Caco-2 (cell line): ENCODE data around the gene NAT8L. TPM values are rescaled to one million over a fixed set of nuclear protein-coding genes. Genes with fewer than 3 reads are reported as not detected.

ENCODE experiments used
- BruUV-seq: library from RNA; stranded (reverse); fragments of 400-500 nt; replicated peaks from 2 replicates; lab custom pipeline; 2021; lab: Mats Ljungman, UMichigan
- CTCF ChIA-PET: fragments of 300-600 bp; sonication (Branson Sonifier 250); formaldehyde crosslinking; loops from one replicate; lab custom pipeline; 2022; ENCODE audit warnings: antibody characterized with exemption; lab: Charles Lee
- POLR2A ChIA-PET: fragments of 300-600 bp; sonication (Branson Sonifier 250); formaldehyde crosslinking; loops from one replicate; lab custom pipeline; 2022; ENCODE audit warnings: antibody characterized with exemption; lab: Charles Lee
- DNase-seq, 2 experiments: peaks; one replicate each; pipeline versions ENCODE4 v3.0.0 to v3.0.0-alpha.2; 2020 to 2022
- H3K27me3 ChIP-seq: replicated peaks from 2 replicates; pipeline ENCODE4 v1.6.0; 2011; ENCODE audit warnings: low read length; ENCODE audit not compliant: control insufficient read depth, insufficient read depth
- H3K36me3 ChIP-seq: 2 replicates; pipeline ENCODE4 v1.5.1; 2011; ENCODE audit warnings: low read length; ENCODE audit not compliant: control insufficient read depth, insufficient read depth
- H3K4me1 ChIP-seq: fragments of 250-450 bp; sonication (Bioruptor Pico); 2 replicates; pipeline ENCODE4 v1.5.1; 2020; ENCODE audit warnings: mild to moderate bottlenecking
- H3K4me3 ChIP-seq: 2 replicates; pipeline ENCODE4 v1.5.1; 2011; ENCODE audit warnings: low read depth, mild to moderate bottlenecking, control low read depth, low read length
- H3K9me3 ChIP-seq: fragments of 250-450 bp; sonication (Bioruptor Pico); 2 replicates; pipeline ENCODE4 v1.5.1; 2020; ENCODE audit warnings: mild to moderate bottlenecking, moderate library complexity
- H3K27ac Mint-ChIP-seq: one replicate; pipeline ENCODE4 v1.8.0; 2022; ENCODE audit warnings: mixed read lengths; ENCODE audit not compliant: unreplicated experiment
- H3K27me3 Mint-ChIP-seq: one replicate; pipeline ENCODE4 v1.8.0; 2022; ENCODE audit warnings: mixed read lengths; ENCODE audit not compliant: insufficient read depth, unreplicated experiment
- H3K36me3 Mint-ChIP-seq: one replicate; pipeline ENCODE4 v1.8.0; 2022; ENCODE audit warnings: mild to moderate bottlenecking, mixed read lengths; ENCODE audit not compliant: insufficient read depth, unreplicated experiment
- H3K4me1 Mint-ChIP-seq: one replicate; pipeline ENCODE4 v1.8.0; 2022; ENCODE audit warnings: low read depth, mixed read lengths; ENCODE audit not compliant: unreplicated experiment
- H3K4me3 Mint-ChIP-seq: one replicate; pipeline ENCODE4 v1.8.0; 2022; ENCODE audit warnings: mild to moderate bottlenecking, moderate library complexity, mixed read lengths; ENCODE audit not compliant: unreplicated experiment
- H3K9me3 Mint-ChIP-seq: one replicate; pipeline ENCODE4 v1.8.0; 2022; ENCODE audit warnings: mixed read lengths; ENCODE audit not compliant: unreplicated experiment
- intact Hi-C: fragments of 100-400 bp; cut with micrococcal nuclease; formaldehyde crosslinking; loops from one replicate; pipeline ENCODE4 v1.10.0; 2022; ENCODE audit not compliant: unreplicated experiment
- total RNA-seq: library from RNA; stranded (reverse); gene quantifications from 2 replicates; pipeline ENCODE4 v1.2.3, GENCODE V29; 2022
- TF ChIP-seq, protein P1 (sequence below), 2 experiments: fragments of 200-600 bp in 1 of 2; IDR thresholded peaks; 1 replicate in 1 of 2; 2 replicates in 1 of 2; pipeline versions ENCODE4 v1.5.1 to v1.8.0; 2011 to 2022; ENCODE audit warnings: antibody characterized with exemption in 1 of 2, control low read depth in 1 of 2, inconsistent platforms in 1 of 2, low read depth in 1 of 2, low read length in 1 of 2, mild to moderate bottlenecking in 1 of 2, moderate library complexity in 1 of 2; ENCODE audit not compliant: insufficient read depth in 1 of 2, severe bottlenecking in 1 of 2, unreplicated experiment in 1 of 2

NAT8L gene
- total RNA-seq, 1 experiment from 2014 or later, result 6.2 TPM

GRCh38 chr4:2043396-2044118, 15.6 kb upstream of the NAT8L start:
- Histone ChIP-seq H3K36me3 (no peaks in the 10 kb centered on the region), H3K4me3 (no peak overlapping the region), H3K9me3 (no peaks in the 10 kb centered on the region), H3K4me1 (peaks cover 4% of the 10 kb centered on the region; the same call in 1 of the 2 replicates), H3K27me3 (no peaks in the 10 kb centered on the region)
- Mint-ChIP-seq H3K4me1 (no peaks in the 10 kb centered on the region), H3K4me3 (peak overlapping the region; percentile 19), H3K36me3 (peaks cover 6% of the 10 kb centered on the region), H3K27me3 (no peaks in the 10 kb centered on the region), H3K9me3 (no peaks in the 10 kb centered on the region), H3K27ac (no peak overlapping the region)
- CTCF ChIA-PET, result no interaction called here
- TF ChIP-seq, protein P1, sequence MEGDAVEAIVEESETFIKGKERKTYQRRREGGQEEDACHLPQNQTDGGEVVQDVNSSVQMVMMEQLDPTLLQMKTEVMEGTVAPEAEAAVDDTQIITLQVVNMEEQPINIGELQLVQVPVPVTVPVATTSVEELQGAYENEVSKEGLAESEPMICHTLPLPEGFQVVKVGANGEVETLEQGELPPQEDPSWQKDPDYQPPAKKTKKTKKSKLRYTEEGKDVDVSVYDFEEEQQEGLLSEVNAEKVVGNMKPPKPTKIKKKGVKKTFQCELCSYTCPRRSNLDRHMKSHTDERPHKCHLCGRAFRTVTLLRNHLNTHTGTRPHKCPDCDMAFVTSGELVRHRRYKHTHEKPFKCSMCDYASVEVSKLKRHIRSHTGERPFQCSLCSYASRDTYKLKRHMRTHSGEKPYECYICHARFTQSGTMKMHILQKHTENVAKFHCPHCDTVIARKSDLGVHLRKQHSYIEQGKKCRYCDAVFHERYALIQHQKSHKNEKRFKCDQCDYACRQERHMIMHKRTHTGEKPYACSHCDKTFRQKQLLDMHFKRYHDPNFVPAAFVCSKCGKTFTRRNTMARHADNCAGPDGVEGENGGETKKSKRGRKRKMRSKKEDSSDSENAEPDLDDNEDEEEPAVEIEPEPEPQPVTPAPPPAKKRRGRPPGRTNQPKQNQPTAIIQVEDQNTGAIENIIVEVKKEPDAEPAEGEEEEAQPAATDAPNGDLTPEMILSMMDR (IDR thresholded peaks at IDR 0.05; ENCODE audit: insufficient read depth in 1 of 2, low read depth in 1 of 2, low read length in 1 of 2, severe bottlenecking in 1 of 2, unreplicated experiment in 1 of 2), result no peak
- intact Hi-C loops, result no loop called here
- BruUV-seq, result no TSS peak
- no peak for DNase-seq
- POLR2A ChIA-PET, result no interaction called here

DNA sequence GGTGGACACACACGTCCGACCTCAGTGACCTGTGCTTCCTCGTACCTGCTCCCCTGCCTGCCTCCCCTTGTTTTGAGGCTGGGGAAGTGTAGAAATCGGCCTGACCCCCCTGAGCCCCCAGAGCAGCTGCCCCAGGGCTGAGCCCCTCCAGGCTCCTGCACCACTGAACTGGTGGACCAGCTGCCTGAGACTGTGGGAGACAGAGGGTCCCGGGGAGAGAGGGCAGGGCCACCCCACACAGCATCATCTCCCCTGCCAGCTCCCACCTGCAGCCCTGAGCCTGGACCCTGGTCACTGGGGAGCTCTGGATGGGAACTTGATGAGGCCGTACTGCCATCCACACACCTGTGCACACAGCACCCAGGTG, 15.0 kb upstream of the NAT8L start:
- Histone ChIP-seq H3K27me3 (no peaks in the 10 kb centered on the region), H3K4me3 (no peak overlapping the region), H3K4me1 (peaks cover 4% of the 10 kb centered on the region; the same call in 1 of the 2 replicates), H3K36me3 (no peaks in the 10 kb centered on the region), H3K9me3 (no peaks in the 10 kb centered on the region)
- H3K36me3 Mint-ChIP-seq, result peaks cover 6% of the 10 kb centered on the region
- no TSS peak for BruUV-seq
- intact Hi-C loops, result no loop called here
- peak overlapping the region; percentile 19 for H3K4me3 Mint-ChIP-seq
- ChIA-PET CTCF (no interaction called here), POLR2A (no interaction called here)
- no peaks in the 10 kb centered on the region for H3K4me1 Mint-ChIP-seq
- H3K27me3 Mint-ChIP-seq, result no peaks in the 10 kb centered on the region
- no peak overlapping the region for H3K27ac Mint-ChIP-seq
- no peak for DNase-seq
- H3K9me3 Mint-ChIP-seq, result no peaks in the 10 kb centered on the region
- TF ChIP-seq, protein P1 (IDR thresholded peaks at IDR 0.05; ENCODE audit: insufficient read depth in 1 of 2, low read depth in 1 of 2, low read length in 1 of 2, severe bottlenecking in 1 of 2, unreplicated experiment in 1 of 2), result no peak

DNA sequence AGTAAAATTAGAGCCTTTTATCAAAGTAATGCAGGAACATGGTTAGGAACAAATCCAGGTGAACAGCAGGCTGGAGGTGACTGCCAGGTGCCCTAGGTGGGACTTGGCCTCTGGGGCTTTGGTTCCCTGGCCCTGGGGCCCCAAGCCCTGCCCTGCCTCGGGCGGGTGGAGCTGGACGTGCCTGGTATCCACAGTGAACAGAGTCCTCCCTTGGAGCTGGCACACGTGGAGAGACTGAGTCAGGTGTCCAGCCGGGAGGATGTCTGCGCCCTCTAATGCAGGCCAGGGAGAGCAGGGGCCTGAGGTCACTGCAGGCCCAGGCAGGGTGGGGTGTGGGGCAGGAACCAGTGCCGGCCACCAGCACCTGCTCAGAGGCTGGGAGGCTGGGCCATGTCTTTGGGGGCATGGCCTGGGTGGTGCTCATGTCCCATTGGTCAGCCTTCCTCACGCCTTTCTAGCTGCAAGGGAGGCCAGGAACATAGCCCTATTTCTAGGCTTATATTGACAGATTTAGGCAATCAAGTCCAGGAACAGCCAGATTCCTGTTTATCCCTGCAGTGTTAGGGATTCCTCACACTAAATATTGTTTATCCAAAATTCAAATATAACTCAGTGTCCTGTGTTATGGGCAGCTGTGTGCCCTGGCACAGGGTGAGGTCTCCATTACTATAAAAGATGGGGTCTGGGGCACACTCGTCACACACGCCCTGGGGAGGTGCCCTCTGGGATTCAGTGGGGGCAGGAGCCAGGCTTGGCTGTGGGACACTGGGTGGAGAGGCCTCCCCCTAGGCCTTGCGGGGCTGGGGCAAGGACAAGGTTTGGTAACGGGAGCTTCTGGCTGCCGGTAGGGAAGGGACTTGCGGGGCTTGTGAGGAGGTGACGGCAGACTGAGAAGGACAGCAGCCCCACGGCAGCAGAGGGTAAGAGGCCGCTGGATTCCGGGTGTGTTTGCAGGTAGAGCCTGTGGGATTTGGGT, 14.3 kb upstream of the NAT8L start:
- H3K9me3 ChIP-seq, result no peaks in the 10 kb centered on the region
- Mint-ChIP-seq H3K27ac (no peak overlapping the region), H3K9me3 (no peaks in the 10 kb centered on the region), H3K4me1 (no peaks in the 10 kb centered on the region), H3K36me3 (peaks cover 6% of the 10 kb centered on the region), H3K27me3 (no peaks in the 10 kb centered on the region), H3K4me3 (no peak overlapping the region)
- intact Hi-C loops, result loop anchor here (5.0 kb wide), 1 partner anchor 142 kb away; no protein-coding TSS in a partner anchor
- TF ChIP-seq, protein P1 (IDR thresholded peaks at IDR 0.05; ENCODE audit: insufficient read depth in 1 of 2, low read depth in 1 of 2, low read length in 1 of 2, severe bottlenecking in 1 of 2, unreplicated experiment in 1 of 2), result no peak
- no peak for DNase-seq
- BruUV-seq, result no TSS peak
- no peaks in the 10 kb centered on the region for H3K27me3 ChIP-seq
- no peaks in the 10 kb centered on the region for H3K36me3 ChIP-seq
- ChIA-PET POLR2A (no interaction called here), CTCF (no interaction called here)
- H3K4me3 ChIP-seq, result no peak overlapping the region
- H3K4me1 ChIP-seq, result peaks cover 4% of the 10 kb centered on the region; the same call in 1 of the 2 replicates
